ENCODE measurements around the gene ZHX3.

ZHX3 gene

DNA sequence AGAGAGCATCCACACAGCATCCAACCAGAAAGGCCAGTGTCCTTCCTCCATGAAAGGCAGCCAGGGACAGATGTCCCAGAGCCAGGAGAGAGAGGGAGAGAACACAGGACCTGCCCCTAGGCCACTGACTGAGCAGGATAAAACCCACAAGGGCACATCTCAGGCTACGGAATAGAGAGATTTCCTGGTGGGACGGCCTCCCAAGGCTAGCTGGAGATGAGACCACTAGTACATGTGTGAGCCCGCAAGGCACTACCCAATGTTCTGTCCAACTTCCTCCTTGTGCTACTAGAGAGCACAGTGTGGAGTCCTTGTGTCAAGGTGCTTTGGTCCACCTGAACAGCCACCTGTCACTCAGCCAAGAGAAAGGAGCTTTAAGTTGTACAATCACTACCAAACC lies 136.0 kb downstream of the ZHX3 start:
- H3K27me3 Mint-ChIP-seq, result no peaks in the 10 kb centered on the region

DNA sequence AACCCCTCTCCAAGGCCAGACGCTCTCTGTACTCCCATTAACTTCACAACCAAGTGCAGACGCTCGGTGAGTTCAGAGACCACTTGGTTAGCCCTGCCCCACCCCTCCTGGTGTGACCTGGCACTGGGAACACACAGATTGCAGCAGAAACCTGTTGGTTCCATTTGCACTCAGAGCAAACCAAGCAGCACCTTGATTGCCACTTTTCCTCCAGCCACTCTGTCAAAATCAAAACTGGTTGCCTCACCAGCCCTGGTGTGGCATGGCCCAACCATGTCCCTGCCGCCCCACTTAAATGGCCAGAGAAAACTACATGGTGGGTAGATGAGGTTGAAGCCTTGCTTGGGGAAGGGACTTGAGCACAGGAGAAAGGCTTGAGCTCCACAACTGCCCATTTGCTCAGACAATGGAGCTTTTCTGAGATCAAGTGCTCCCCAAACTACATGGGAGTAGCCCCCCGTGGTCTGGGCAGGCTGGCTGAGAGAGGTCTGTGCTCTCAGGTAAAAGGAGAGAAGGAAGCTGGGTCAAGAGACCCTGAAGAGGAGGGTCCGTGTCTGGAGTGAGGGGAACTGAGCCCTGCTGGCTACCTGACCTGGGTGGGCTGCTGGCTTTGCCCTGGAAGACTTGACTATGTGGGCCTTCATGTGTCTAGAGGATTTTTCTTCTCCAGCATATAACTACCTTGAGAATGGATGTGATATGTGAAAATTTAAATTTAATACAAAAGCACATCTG lies 136.8 kb downstream of the ZHX3 start:
- Mint-ChIP-seq H3K27me3 (no peaks in the 10 kb centered on the region), H3K27ac (peak overlapping the region; percentile 41 to 92), H3K36me3 (ENCODE audit: insufficient read depth) (peaks cover 14% of the 10 kb centered on the region), H3K4me3 (no peak overlapping the region), H3K9me3 (no peaks in the 10 kb centered on the region), H3K4me1 (ENCODE audit: low read depth in 2 of 2) (peaks cover 10 to 16% of the 10 kb centered on the region in 2 donors)
- DNase-seq (no peak), ATAC-seq (replicated peaks) (no peak)

More for the DNA sequence above, 136.0 kb downstream of the ZHX3 start:
- H3K4me1 Mint-ChIP-seq (ENCODE audit: low read depth in 2 of 2), result peaks cover 12 to 13% of the 10 kb centered on the region in 2 donors
- H3K9me3 Mint-ChIP-seq, result no peaks in the 10 kb centered on the region
- no peak overlapping the region for H3K4me3 Mint-ChIP-seq
- ATAC-seq (replicated peaks), result no peak
- peaks cover 9% of the 10 kb centered on the region for H3K36me3 Mint-ChIP-seq (ENCODE audit: insufficient read depth)
- DNase-seq, result no peak
- peak overlapping the region; percentile 41 to 92 for H3K27ac Mint-ChIP-seq

DNA sequence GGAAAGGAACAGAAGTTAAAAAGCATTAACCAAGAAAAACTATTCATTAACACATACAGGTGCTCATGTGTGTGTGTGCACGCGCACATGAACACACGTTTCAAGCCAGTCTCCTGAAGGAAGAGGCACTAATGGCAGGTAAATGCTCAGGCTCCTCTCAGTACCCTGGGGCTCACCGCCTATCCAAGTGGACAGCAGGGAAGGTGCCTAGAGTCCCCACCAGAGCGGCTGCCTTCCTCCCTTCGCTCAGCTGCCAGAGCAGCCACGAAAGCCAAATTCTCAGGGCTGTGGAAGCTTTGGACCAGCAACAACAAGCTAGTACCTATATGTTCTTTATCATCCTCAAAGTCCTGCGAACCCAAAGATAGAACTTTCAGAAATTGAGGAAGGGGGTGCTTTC lies 137.6 kb downstream of the ZHX3 start:
- Mint-ChIP-seq H3K4me3 (no peak overlapping the region), H3K36me3 (ENCODE audit: insufficient read depth) (peaks cover 17% of the 10 kb centered on the region), H3K27me3 (no peaks in the 10 kb centered on the region), H3K4me1 (ENCODE audit: low read depth in 2 of 2) (peaks cover 12 to 16% of the 10 kb centered on the region in 2 donors), H3K9me3 (no peaks in the 10 kb centered on the region), H3K27ac (peak overlapping the region in 1 of 2 donors; percentile 75)
- ATAC-seq (replicated peaks), result no peak
- DNase-seq, result no peak

DNA sequence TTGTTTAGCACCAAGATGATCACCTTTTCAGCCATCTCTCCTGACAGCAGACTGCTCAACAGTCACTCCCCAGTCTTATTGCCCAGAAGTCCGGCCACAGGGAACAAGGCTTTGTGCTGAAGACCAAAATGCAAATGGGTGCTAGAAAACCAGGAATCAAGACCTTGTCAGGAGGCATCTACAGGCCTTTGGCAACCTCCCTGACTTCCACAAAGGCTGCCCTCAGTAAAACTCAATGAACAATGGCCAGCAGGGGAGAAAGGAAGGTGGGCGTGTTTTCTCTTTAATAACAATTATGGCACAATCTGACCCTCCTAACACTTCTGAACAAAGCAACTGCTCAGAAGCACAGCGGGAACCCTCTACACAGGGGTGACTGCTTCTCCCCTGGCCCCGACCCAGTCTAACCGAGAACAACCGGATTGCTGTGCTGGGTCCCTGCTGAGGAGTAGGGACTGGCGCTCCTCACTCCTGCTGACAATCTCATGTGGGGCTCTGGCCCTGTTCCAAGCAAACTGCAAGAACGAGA lies 138.6 kb downstream of the ZHX3 start:
- no peak for ATAC-seq (replicated peaks)
- DNase-seq, result no peak
- Mint-ChIP-seq H3K27ac (peak overlapping the region in 1 of 2 donors; percentile 75), H3K4me1 (ENCODE audit: low read depth in 2 of 2) (peaks cover 16% of the 10 kb centered on the region in 2 donors), H3K36me3 (ENCODE audit: insufficient read depth) (peaks cover 27% of the 10 kb centered on the region), H3K9me3 (no peaks in the 10 kb centered on the region), H3K27me3 (no peaks in the 10 kb centered on the region), H3K4me3 (no peak overlapping the region)

DNA sequence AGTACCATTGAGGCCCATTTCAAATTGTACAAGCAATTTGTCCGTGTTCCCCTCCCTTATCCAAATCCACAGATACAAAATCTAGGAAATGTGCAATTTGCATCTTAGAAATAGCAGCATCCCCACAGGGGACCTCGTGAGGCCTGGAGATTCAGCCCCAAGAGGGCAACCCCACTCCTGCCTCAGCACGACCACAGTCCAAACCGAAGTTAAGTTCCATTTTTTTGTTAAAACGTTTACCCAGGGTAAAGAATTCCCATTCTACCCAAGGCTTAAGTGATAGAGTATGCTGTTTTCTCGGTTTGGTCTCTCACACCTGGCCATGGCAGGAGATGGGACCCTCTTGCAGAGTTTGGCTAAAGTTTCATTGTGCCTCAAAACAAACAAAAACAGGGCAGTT lies 139.0 kb downstream of the ZHX3 start:
- Mint-ChIP-seq H3K27me3 (no peaks in the 10 kb centered on the region), H3K36me3 (ENCODE audit: insufficient read depth) (peaks cover 31% of the 10 kb centered on the region), H3K4me3 (no peak overlapping the region), H3K27ac (peak overlapping the region; percentile 75), H3K4me1 (ENCODE audit: low read depth in 2 of 2) (peaks cover 16 to 20% of the 10 kb centered on the region in 2 donors), H3K9me3 (no peaks in the 10 kb centered on the region)
- no peak for ATAC-seq (replicated peaks)
- no peak for DNase-seq

DNA sequence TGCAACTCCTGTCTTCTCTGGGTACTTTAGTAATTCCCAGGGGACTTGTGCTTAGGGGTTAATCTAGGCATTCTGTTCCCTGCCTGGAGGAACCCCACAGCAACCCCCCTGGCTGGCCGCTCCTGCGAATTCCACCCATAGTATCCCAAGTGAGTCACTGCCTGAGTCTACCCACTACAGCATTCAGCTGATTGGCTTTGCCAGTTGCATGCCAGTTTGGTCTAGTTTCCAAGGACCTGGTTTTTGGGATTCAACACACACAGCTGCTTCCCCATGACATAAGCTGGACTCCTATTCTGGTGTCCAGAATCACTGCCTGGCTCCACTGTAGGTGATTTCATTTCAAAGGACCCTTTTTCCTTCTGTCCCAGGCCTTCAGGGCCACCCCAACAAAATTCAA lies 139.9 kb downstream of the ZHX3 start:
- H3K4me1 Mint-ChIP-seq (ENCODE audit: low read depth in 2 of 2), result peaks cover 14 to 23% of the 10 kb centered on the region in 2 donors
- H3K27ac Mint-ChIP-seq, result peak overlapping the region; percentile 75
- H3K36me3 Mint-ChIP-seq (ENCODE audit: insufficient read depth), result peaks cover 40% of the 10 kb centered on the region
- H3K9me3 Mint-ChIP-seq, result no peaks in the 10 kb centered on the region
- DNase-seq (no peak), ATAC-seq (replicated peaks) (no peak)
- no peaks in the 10 kb centered on the region for H3K27me3 Mint-ChIP-seq
- no peak overlapping the region for H3K4me3 Mint-ChIP-seq

DNA sequence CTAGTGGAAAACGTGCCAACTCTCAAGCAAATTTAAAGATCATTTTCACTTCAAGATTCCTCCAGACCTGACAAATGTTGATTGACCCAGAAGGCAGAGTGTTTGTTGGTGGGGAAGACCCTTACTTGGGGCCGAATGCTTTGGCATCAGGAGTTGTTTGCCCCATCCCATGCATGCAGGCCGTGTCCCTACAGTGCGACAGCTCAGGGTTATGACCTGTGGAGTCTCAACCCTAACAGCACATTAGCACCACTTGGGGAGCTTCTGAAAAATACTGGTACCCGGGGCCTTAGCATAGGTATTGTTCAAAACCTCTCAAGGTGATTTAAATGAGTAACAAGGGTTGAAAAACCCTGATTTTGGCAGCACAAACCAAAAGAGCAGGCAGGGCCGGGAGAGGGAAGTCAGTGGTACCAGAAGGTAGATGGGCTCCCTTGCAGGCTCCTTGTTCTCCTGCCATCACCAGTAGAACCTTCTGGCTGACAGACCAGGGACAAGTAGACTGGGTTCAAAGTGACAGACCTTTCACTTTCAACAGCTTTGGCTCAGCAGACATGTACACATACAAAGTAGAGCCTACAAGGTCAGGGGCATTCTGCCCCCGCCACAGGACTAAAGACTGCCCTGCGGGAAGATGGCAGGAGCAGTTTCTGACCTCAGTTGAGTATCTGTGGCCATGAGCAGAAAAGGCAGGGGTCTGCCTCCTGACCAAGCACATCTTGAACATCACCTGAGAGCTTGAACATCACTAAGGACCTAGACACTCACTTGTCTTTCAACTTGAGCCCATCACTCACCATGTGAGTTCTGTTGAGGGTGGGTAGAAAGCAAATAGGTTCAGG lies 140.6 kb downstream of the ZHX3 start:
- Mint-ChIP-seq H3K36me3 (ENCODE audit: insufficient read depth) (peaks cover 45% of the 10 kb centered on the region), H3K4me3 (no peak overlapping the region), H3K27ac (peak overlapping the region; percentile 75), H3K27me3 (no peaks in the 10 kb centered on the region), H3K9me3 (no peaks in the 10 kb centered on the region), H3K4me1 (ENCODE audit: low read depth in 2 of 2) (peaks cover 6 to 23% of the 10 kb centered on the region in 2 donors)
- DNase-seq, result no peak
- no peak for ATAC-seq (replicated peaks)

DNA sequence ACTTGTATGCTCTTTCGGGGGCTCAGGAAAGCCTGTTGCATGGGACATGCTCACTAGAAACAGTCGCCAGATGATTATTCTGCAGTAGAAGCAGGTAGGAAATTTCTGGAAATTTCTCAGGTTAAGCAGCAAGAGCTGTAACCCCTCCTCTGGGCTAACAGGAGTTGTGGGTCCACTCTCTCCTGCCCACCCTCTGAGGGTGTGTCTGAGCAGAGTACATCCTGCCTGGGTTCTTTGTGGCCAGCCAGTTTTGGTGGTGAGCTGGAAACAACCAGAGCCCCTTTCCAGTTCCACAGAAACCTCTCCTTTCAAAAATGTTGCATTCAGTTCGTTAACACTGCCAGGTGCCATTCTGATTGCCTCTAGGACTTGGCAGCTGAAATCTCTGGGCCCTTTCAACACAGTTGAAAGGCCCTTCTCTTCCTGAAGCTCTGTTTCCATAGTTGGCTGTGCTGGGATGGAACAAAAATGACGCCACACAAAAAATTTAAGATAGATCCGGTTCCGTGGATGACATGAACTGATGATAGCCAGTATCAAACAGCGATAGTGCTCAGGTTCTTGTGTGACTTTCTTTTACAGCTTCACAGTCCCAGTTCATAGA lies 141.7 kb downstream of the ZHX3 start:
- H3K27ac Mint-ChIP-seq, result peak overlapping the region; percentile 20 to 75
- no peaks in the 10 kb centered on the region for H3K9me3 Mint-ChIP-seq
- H3K4me1 Mint-ChIP-seq (ENCODE audit: low read depth in 2 of 2), result peaks cover 5 to 29% of the 10 kb centered on the region in 2 donors
- no peak for DNase-seq
- H3K27me3 Mint-ChIP-seq, result no peaks in the 10 kb centered on the region
- no peak overlapping the region for H3K4me3 Mint-ChIP-seq
- ATAC-seq (replicated peaks), result no peak
- H3K36me3 Mint-ChIP-seq (ENCODE audit: insufficient read depth), result peaks cover 56% of the 10 kb centered on the region

DNA sequence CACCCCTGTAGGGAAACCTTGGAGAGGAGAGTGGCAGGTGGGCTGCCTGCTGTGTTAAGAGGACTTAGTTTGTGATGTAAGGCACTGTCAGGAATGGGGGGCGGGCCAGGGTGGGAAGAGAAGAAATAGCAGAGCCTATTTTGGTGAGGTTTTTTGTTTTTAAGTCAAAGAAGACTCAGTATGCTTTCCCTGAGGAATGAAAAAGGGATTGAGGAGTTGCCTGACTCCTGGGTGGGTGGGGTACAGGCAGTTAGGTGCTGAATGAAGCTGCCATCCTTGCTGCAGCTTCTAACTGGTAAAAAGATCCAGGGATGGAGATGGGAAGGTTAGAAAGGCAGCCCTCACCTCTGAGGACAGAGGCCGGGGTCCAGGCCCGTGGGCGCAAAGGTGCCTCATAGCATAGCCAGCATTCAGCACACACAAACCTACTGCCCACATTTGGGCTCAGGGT lies 142.3 kb downstream of the ZHX3 start:
- Mint-ChIP-seq H3K4me1 (ENCODE audit: low read depth in 2 of 2) (peaks cover 11 to 29% of the 10 kb centered on the region in 2 donors), H3K4me3 (no peak overlapping the region), H3K9me3 (no peaks in the 10 kb centered on the region), H3K27ac (peak overlapping the region; percentile 65 to 89), H3K36me3 (ENCODE audit: insufficient read depth) (peaks cover 62% of the 10 kb centered on the region), H3K27me3 (no peaks in the 10 kb centered on the region)
- no peak for DNase-seq
- no peak for ATAC-seq (replicated peaks)

DNA sequence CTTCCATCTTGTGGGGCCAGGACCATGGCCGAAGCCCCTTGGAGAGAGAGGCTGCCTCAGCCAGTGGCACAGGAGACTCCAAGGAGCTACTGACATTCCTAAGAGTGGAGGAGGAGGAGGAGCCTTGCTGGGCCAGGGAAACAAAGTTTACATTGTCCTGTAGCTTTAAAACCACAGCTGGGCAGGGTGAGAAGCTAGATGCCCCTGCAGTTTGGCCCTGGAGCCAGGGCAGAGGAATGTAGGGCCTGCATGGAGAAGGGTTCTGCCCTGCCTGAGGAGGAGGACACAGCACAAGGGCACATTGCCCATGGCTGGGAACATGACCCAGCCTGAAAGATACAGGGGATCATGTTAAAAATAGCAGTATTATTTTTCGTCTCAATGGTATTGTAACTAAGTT lies 142.7 kb downstream of the ZHX3 start:
- peaks cover 66% of the 10 kb centered on the region for H3K36me3 Mint-ChIP-seq (ENCODE audit: insufficient read depth)
- peaks cover 13 to 29% of the 10 kb centered on the region in 2 donors for H3K4me1 Mint-ChIP-seq (ENCODE audit: low read depth in 2 of 2)
- H3K9me3 Mint-ChIP-seq, result no peaks in the 10 kb centered on the region
- ATAC-seq (replicated peaks) (no peak), DNase-seq (no peak)
- no peak overlapping the region for H3K4me3 Mint-ChIP-seq
- no peaks in the 10 kb centered on the region for H3K27me3 Mint-ChIP-seq
- H3K27ac Mint-ChIP-seq, result peak overlapping the region; percentile 65 to 89

DNA sequence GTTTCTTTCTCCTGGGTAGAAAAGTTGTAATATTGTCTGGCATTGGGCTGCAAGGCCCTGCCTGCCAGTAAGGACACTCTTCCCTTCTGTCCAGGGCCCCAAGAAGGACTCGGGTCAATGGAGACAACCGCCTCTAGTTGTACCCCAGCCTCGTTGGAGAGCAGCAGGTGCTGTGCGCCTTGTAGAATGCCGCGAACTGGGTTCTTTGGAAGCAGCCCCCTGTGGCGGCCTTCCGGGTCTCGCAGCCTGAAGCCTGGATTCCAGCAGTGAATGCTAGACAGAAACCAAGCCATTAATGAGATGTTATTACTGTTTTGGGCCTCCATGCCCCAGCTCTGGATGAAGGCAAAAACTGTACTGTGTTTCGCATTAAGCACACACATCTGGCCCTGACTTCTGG lies 143.2 kb downstream of the ZHX3 start:
- ATAC-seq (replicated peaks) (no peak), DNase-seq (no peak)
- Mint-ChIP-seq H3K27me3 (no peaks in the 10 kb centered on the region), H3K4me1 (ENCODE audit: low read depth in 2 of 2) (peaks cover 13 to 29% of the 10 kb centered on the region in 2 donors), H3K36me3 (ENCODE audit: insufficient read depth) (peaks cover 68% of the 10 kb centered on the region), H3K4me3 (no peak overlapping the region), H3K9me3 (no peaks in the 10 kb centered on the region), H3K27ac (peak overlapping the region; percentile 65 to 89)

DNA sequence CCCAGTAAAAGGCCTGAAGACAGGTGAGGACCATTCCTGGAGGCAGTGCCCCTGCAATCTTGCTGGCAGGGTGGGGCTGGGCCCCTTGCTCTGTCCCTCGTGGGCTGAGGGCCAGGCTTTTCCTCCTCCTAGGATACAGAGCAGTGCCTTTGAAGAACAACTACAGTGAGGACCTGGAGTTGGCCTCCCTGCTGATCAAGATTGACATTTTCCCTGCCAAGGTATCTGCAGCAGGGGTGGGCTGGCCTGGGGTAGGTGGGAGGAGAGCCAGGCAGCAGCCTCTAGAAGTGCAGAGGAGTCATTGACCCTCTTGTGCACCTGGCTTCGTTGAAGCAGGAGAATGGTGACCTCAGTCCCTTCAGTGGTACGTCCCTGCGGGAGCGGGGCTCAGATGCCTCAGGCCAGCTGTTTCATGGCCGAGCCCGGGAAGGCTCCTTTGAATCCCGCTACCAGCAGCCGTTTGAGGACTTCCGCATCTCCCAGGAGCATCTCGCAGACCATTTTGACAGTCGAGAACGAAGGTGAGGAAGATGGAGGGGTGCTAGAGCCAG lies 143.7 kb downstream of the ZHX3 start:
- peak overlapping the region; percentile 74 to 75 for H3K27ac Mint-ChIP-seq
- no peak overlapping the region for H3K4me3 Mint-ChIP-seq
- peaks cover 13 to 29% of the 10 kb centered on the region in 2 donors for H3K4me1 Mint-ChIP-seq (ENCODE audit: low read depth in 2 of 2)
- no peak for ATAC-seq (replicated peaks)
- H3K9me3 Mint-ChIP-seq, result no peaks in the 10 kb centered on the region
- no peak for DNase-seq
- peaks cover 68% of the 10 kb centered on the region for H3K36me3 Mint-ChIP-seq (ENCODE audit: insufficient read depth)
- H3K27me3 Mint-ChIP-seq, result no peaks in the 10 kb centered on the region

DNA sequence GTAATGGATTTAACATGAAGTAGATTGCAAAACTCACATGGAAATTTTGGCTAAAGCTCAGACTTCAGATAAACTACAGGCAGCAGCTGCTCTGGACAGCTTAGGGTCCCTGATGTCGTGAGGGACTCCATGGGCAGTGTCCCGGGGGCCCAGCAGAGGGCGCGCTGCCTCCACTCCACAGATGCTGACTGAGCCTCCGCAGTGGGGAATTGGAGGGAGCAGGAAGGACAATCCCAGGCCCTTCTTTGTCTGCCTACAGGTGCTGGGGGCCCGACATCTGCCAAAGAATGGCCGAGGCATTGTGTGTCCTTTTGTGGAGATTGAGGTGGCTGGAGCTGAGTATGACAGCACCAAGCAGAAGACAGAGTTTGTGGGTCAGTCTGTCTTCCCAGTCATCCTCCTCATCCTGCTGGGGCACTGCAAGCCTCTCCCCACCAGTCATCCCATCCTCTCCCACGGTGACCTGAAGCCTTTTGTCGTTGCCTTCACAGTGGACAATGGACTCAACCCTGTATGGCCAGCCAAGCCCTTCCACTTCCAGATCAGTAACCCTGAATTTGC lies 144.3 kb downstream of the ZHX3 start:
- H3K27ac Mint-ChIP-seq, result peak overlapping the region; percentile 74 to 75
- no peaks in the 10 kb centered on the region for H3K9me3 Mint-ChIP-seq
- H3K36me3 Mint-ChIP-seq (ENCODE audit: insufficient read depth), result peaks cover 71% of the 10 kb centered on the region
- ATAC-seq (replicated peaks) (peak; percentile 93), DNase-seq (peak; percentile 52 to 58 (median 56))
- H3K27me3 Mint-ChIP-seq, result no peaks in the 10 kb centered on the region
- H3K4me1 Mint-ChIP-seq (ENCODE audit: low read depth in 2 of 2), result peaks cover 13 to 32% of the 10 kb centered on the region in 2 donors
- no peak overlapping the region for H3K4me3 Mint-ChIP-seq

All from effector memory CD8-positive, alpha-beta T cell (primary cell).